ENCODE measurements around the gene SCLT1. TPM values are rescaled to one million over a fixed set of nuclear protein-coding genes. Genes with fewer than 3 reads are reported as not detected.

The SCLT1 gene
- polyA plus RNA-seq, 1 of the 3 experiments (the other 2 are of a cell fraction), result 2.2 TPM

DNA sequence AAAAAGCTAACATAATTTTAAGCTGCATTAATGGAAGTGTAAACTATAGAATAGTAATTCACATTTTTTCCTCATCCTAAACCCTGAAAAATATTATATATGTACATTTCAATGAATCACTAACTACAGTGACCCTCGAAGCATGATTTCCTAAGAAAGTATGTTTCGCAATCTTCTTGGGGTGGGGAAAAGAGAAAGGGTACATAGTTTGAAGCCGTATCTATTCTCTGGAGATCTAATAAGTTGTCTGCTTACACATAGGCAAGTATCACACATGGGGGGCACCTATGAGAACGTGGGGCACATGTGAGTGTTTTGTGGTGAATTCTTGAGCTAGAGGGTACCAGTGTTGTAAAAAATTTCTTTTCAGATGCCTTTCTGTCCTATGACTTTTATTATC, 212.7 kb downstream of the SCLT1 start:
- no peak overlapping the region for H3K4me3 ChIP-seq (ENCODE audit: low read depth in 2 of 2, low read length in 1 of 2)
- H3F3A ChIP-seq (replicated peaks; ENCODE audit: insufficient read depth), result peaks cover 6% of the 10 kb centered on the region
- no peak overlapping the region for H2AFZ ChIP-seq (ENCODE audit: low read depth)
- no peak overlapping the region for H3K4me2 ChIP-seq
- no peak for TF ChIP-seq USF1 (IDR thresholded peaks at IDR 0.05; ENCODE audit: borderline replicate concordance, low read depth)
- TF ChIP-seq, protein P1, sequence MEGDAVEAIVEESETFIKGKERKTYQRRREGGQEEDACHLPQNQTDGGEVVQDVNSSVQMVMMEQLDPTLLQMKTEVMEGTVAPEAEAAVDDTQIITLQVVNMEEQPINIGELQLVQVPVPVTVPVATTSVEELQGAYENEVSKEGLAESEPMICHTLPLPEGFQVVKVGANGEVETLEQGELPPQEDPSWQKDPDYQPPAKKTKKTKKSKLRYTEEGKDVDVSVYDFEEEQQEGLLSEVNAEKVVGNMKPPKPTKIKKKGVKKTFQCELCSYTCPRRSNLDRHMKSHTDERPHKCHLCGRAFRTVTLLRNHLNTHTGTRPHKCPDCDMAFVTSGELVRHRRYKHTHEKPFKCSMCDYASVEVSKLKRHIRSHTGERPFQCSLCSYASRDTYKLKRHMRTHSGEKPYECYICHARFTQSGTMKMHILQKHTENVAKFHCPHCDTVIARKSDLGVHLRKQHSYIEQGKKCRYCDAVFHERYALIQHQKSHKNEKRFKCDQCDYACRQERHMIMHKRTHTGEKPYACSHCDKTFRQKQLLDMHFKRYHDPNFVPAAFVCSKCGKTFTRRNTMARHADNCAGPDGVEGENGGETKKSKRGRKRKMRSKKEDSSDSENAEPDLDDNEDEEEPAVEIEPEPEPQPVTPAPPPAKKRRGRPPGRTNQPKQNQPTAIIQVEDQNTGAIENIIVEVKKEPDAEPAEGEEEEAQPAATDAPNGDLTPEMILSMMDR (IDR thresholded peaks at IDR 0.05), result no peak
- no peak for TF ChIP-seq POLR2AphosphoS5 (IDR thresholded peaks at IDR 0.05; ENCODE audit: low read depth, low read length)
- TF ChIP-seq, protein P2, sequence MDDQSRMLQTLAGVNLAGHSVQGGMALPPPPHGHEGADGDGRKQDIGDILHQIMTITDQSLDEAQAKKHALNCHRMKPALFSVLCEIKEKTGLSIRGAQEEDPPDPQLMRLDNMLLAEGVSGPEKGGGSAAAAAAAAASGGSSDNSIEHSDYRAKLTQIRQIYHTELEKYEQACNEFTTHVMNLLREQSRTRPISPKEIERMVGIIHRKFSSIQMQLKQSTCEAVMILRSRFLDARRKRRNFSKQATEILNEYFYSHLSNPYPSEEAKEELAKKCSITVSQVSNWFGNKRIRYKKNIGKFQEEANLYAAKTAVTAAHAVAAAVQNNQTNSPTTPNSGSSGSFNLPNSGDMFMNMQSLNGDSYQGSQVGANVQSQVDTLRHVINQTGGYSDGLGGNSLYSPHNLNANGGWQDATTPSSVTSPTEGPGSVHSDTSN (IDR thresholded peaks at IDR 0.05), result no peak
- no peaks in the 10 kb centered on the region; a peak in 1 of 4 replicates for H3K4me1 ChIP-seq (ENCODE audit: control insufficient read depth in 1 of 2, insufficient read depth in 2 of 2, low read depth in 1 of 2, low read length in 1 of 2)
- WGBS (ENCODE audit: low lambda C conversion rate), result 86% methylated on average over 4 of the region's 4 CpGs
- no peaks in the 10 kb centered on the region for H3K9me3 ChIP-seq
- H4K20me1 ChIP-seq (ENCODE audit: insufficient read depth), result no peaks in the 10 kb centered on the region
- peaks cover 0 to 14% of the 10 kb centered on the region in 2 experiments for H3K36me3 ChIP-seq (replicated peaks in 1 of 2; ENCODE audit: control insufficient read depth in 1 of 2, insufficient read depth in 2 of 2, low read length in 1 of 2)
- H3K9me2 ChIP-seq, result no peaks in the 10 kb centered on the region
- ChIA-PET CTCF (interaction anchor here (0.8 kb wide), 1 partner anchor 9 kb away, joined by 3 read pairs; no protein-coding TSS in a partner anchor), POLR2A (interaction anchor here (0.6 kb wide), 1 partner anchor 66 kb away, joined by 7 read pairs; no protein-coding TSS in a partner anchor)
- no peaks in the 10 kb centered on the region for H3K27me3 ChIP-seq (ENCODE audit: insufficient read depth)
- no peak overlapping the region for H3K9ac ChIP-seq
- no peaks in the 10 kb centered on the region for H3K79me2 ChIP-seq (ENCODE audit: insufficient read depth)
- DNase-seq, result no peak
- no peak overlapping the region for H3K27ac ChIP-seq (ENCODE audit: low read depth in 2 of 2, low read length in 1 of 2)

- Histone ChIP-seq H3K36me3 (replicated peaks in 1 of 2; ENCODE audit: control insufficient read depth in 1 of 2, insufficient read depth in 2 of 2, low read length in 1 of 2) (peaks cover 0 to 16% of the 10 kb centered on the region in 2 experiments), H3K4me3 (ENCODE audit: low read depth in 2 of 2, low read length in 1 of 2) (no peak overlapping the region), H3K27ac (ENCODE audit: low read depth in 2 of 2, low read length in 1 of 2) (no peak overlapping the region), H3F3A (replicated peaks; ENCODE audit: insufficient read depth) (peaks cover 7% of the 10 kb centered on the region), H3K9ac (no peak overlapping the region), H3K4me1 (ENCODE audit: control insufficient read depth in 1 of 2, insufficient read depth in 2 of 2, low read depth in 1 of 2, low read length in 1 of 2) (no peaks in the 10 kb centered on the region; a peak in 1 of 4 replicates), H2AFZ (ENCODE audit: low read depth) (no peak overlapping the region), H3K9me3 (no peaks in the 10 kb centered on the region), H3K4me2 (no peak overlapping the region), H3K79me2 (ENCODE audit: insufficient read depth) (no peaks in the 10 kb centered on the region), H3K9me2 (no peaks in the 10 kb centered on the region), H4K20me1 (ENCODE audit: insufficient read depth) (no peaks in the 10 kb centered on the region), H3K27me3 (ENCODE audit: insufficient read depth) (no peaks in the 10 kb centered on the region)
- WGBS (ENCODE audit: low lambda C conversion rate), result 68% methylated on average over 2 of the region's 2 CpGs
- no peak for DNase-seq
- ChIA-PET POLR2A (no interaction called here), CTCF (interaction anchor here (0.8 to 2.4 kb wide), 2 partner anchors 8 to 16 kb away, joined by 3 to 6 read pairs; no protein-coding TSS in a partner anchor)
- no peak for TF ChIP-seq TAF1 (IDR thresholded peaks at IDR 0.05; ENCODE audit: borderline replicate concordance, low read depth, low read length)
- no peak for TF ChIP-seq RFX5 (IDR thresholded peaks at IDR 0.05; ENCODE audit: low read length)
- no peak for TF ChIP-seq POLR2AphosphoS5 (IDR thresholded peaks at IDR 0.05; ENCODE audit: low read depth, low read length)
- no peak for TF ChIP-seq GABPA (IDR thresholded peaks at IDR 0.05; ENCODE audit: low read depth)
- no peak for TF ChIP-seq MAX (IDR thresholded peaks at IDR 0.05; ENCODE audit: low read depth)
- TF ChIP-seq, protein P2 (IDR thresholded peaks at IDR 0.05), result no peak
- TF ChIP-seq RXRA (IDR thresholded peaks at IDR 0.05; ENCODE audit: borderline replicate concordance, low read depth), result no peak
- TF ChIP-seq FOXM1 (IDR thresholded peaks at IDR 0.05; ENCODE audit: low read depth), result no peak
- no peak for TF ChIP-seq SIN3A (IDR thresholded peaks at IDR 0.05; ENCODE audit: borderline replicate concordance, low read depth, low read length)
- no peak for TF ChIP-seq FOXJ3 (CRISPR knock-in tag; IDR thresholded peaks at IDR 0.05)
- no peak for TF ChIP-seq TEAD4 (IDR thresholded peaks at IDR 0.05; ENCODE audit: borderline replicate concordance, insufficient read depth)
- TF ChIP-seq IRF3 (IDR thresholded peaks at IDR 0.05; ENCODE audit: low read depth, low read length), result no peak
- no peak for TF ChIP-seq CHD2 (IDR thresholded peaks at IDR 0.05; ENCODE audit: low read length, partially characterized antibody)
- TF ChIP-seq EP300 (IDR thresholded peaks at IDR 0.05; ENCODE audit: borderline replicate concordance in 1 of 2, low read depth in 1 of 2, low read length in 1 of 2), result no peak
Observed at GRCh38 chr4:128879971-128880370, 213.4 kb downstream of the SCLT1 start.
